HG03460 (cell line): ENCODE measurements around the gene CDH23.

Source experiments
- ATAC-seq: cut with Tn5 transposase; IDR thresholded peaks from one replicate; pipeline ENCODE4 v1.9.1; 2021; ENCODE audit not compliant: unreplicated experiment

The CDH23 gene

GRCh38 chr10:71577345-71577744 is 180.6 kb downstream of the CDH23 start:
- no peak for ATAC-seq

- no peak for ATAC-seq
Observed at GRCh38 chr10:71578069-71578468, 181.3 kb downstream of the CDH23 start.

GRCh38 chr10:71579668-71580067 is 182.9 kb downstream of the CDH23 start:
- ATAC-seq: no peak

- no peak for ATAC-seq
Observed at GRCh38 chr10:71580415-71580814, 183.7 kb downstream of the CDH23 start.

- ATAC-seq: no peak
Observed at GRCh38 chr10:71580926-71581325, 184.2 kb downstream of the CDH23 start.

GRCh38 chr10:71581376-71581775 is 184.7 kb downstream of the CDH23 start:
- no peak for ATAC-seq

GRCh38 chr10:71582019-71582418 is 185.3 kb downstream of the CDH23 start:
- ATAC-seq: no peak

- ATAC-seq: no peak
Observed at GRCh38 chr10:71582506-71583475, 186.1 kb downstream of the CDH23 start.

- ATAC-seq: no peak
Observed at GRCh38 chr10:71584461-71584860, 187.7 kb downstream of the CDH23 start.

- ATAC-seq: no peak
Observed at GRCh38 chr10:71584902-71585563, 188.3 kb downstream of the CDH23 start.

- ATAC-seq: no peak
Observed at GRCh38 chr10:71585564-71586290, 189.0 kb downstream of the CDH23 start.

GRCh38 chr10:71587941-71588573 is 191.3 kb downstream of the CDH23 start:
- no peak for ATAC-seq

- ATAC-seq: no peak
Observed at GRCh38 chr10:71588685-71589084, 192.0 kb downstream of the CDH23 start.

GRCh38 chr10:71589617-71590551 is 193.2 kb downstream of the CDH23 start:
- no peak for ATAC-seq

GRCh38 chr10:71590781-71591350 is 194.1 kb downstream of the CDH23 start:
- ATAC-seq: no peak

- ATAC-seq: no peak
Observed at GRCh38 chr10:71594934-71595571, 198.3 kb downstream of the CDH23 start.

- no peak for ATAC-seq
Observed at GRCh38 chr10:71595649-71596048, 198.9 kb downstream of the CDH23 start.

GRCh38 chr10:71596127-71596526 is 199.4 kb downstream of the CDH23 start:
- ATAC-seq: no peak

- ATAC-seq: no peak
Observed at GRCh38 chr10:71596759-71597158, 200.0 kb downstream of the CDH23 start.
